ENCODE results near the gene PIK3CG. TPM values are rescaled to one million over a fixed set of nuclear protein-coding genes. Genes with fewer than 3 reads are reported as not detected.

The PIK3CG gene
- total and polyA plus RNA-seq, 8 donors, result 0.15 to 21.9 (median 3.1) TPM

GRCh38 chr7:106820321-106821217 lies 44.5 kb upstream of the PIK3CG start:
- DNase-seq, result no peak
- H3K9me3 ChIP-seq, result no peaks in the 10 kb centered on the region
- no peak for TF ChIP-seq POLR2A (IDR thresholded peaks at IDR 0.05)
- no peak for TF ChIP-seq EP300 (IDR thresholded peaks at IDR 0.05)
- TF ChIP-seq POLR2AphosphoS5 (IDR thresholded peaks at IDR 0.05), result no peak
- TF ChIP-seq, protein P1, sequence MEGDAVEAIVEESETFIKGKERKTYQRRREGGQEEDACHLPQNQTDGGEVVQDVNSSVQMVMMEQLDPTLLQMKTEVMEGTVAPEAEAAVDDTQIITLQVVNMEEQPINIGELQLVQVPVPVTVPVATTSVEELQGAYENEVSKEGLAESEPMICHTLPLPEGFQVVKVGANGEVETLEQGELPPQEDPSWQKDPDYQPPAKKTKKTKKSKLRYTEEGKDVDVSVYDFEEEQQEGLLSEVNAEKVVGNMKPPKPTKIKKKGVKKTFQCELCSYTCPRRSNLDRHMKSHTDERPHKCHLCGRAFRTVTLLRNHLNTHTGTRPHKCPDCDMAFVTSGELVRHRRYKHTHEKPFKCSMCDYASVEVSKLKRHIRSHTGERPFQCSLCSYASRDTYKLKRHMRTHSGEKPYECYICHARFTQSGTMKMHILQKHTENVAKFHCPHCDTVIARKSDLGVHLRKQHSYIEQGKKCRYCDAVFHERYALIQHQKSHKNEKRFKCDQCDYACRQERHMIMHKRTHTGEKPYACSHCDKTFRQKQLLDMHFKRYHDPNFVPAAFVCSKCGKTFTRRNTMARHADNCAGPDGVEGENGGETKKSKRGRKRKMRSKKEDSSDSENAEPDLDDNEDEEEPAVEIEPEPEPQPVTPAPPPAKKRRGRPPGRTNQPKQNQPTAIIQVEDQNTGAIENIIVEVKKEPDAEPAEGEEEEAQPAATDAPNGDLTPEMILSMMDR (IDR thresholded peaks at IDR 0.05), result no peak
- no peaks in the 10 kb centered on the region for H3K36me3 ChIP-seq
- WGBS, 5 donors, result 75 to 87% (median 82%) methylated on average over 4 of the region's 4 CpGs
- intact Hi-C loops (cut with DNase I; ENCODE audit: low total_unique reads), result no loop called here
- no peak overlapping the region for H3K27ac ChIP-seq
- H3K27me3 ChIP-seq, result no peaks in the 10 kb centered on the region
- no peak overlapping the region for H3K4me3 ChIP-seq
- H3K4me1 ChIP-seq, result no peaks in the 10 kb centered on the region

- intact Hi-C loops (cut with DNase I; ENCODE audit: low total_unique reads), result no loop called here
These were observed 41.5 kb upstream of the PIK3CG start for GRCh38 chr7:106823631-106824030.

DNA sequence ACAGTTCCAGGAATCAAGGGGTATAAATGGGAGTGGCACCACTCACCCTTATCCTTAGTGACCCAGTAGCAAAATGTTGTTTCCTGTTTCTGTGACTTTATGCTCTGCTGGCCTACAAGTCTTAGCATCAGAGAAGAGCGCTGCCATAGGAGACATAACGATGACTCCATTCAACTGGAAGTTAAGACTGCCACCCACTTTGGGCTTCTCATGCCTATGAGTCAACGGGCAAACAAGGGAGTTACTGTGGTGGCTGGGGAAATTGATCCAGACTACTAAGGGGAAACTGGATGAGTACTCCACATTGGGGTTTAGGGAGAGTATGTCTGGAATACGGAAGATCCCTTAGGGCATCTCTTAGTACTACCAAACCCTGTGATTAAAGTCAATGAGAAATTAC lies 40.6 kb upstream of the PIK3CG start:
- H3K4me3 ChIP-seq, result no peak overlapping the region
- TF ChIP-seq EP300 (IDR thresholded peaks at IDR 0.05), result no peak
- TF ChIP-seq, protein P1 (IDR thresholded peaks at IDR 0.05), result no peak
- no peak for TF ChIP-seq POLR2A (IDR thresholded peaks at IDR 0.05)
- TF ChIP-seq POLR2AphosphoS5 (IDR thresholded peaks at IDR 0.05), result no peak

More at GRCh38 chr7:106823631-106824030, 41.5 kb upstream of the PIK3CG start:
- Histone ChIP-seq H3K4me3 (no peak overlapping the region), H3K36me3 (no peaks in the 10 kb centered on the region), H3K4me1 (no peaks in the 10 kb centered on the region), H3K27ac (no peak overlapping the region), H3K27me3 (no peaks in the 10 kb centered on the region), H3K9me3 (no peaks in the 10 kb centered on the region)
- TF ChIP-seq, protein P1 (IDR thresholded peaks at IDR 0.05), result no peak
- TF ChIP-seq EP300 (IDR thresholded peaks at IDR 0.05) (no peak), POLR2AphosphoS5 (IDR thresholded peaks at IDR 0.05) (no peak), POLR2A (IDR thresholded peaks at IDR 0.05) (no peak)
- DNase-seq, result no peak

DNA sequence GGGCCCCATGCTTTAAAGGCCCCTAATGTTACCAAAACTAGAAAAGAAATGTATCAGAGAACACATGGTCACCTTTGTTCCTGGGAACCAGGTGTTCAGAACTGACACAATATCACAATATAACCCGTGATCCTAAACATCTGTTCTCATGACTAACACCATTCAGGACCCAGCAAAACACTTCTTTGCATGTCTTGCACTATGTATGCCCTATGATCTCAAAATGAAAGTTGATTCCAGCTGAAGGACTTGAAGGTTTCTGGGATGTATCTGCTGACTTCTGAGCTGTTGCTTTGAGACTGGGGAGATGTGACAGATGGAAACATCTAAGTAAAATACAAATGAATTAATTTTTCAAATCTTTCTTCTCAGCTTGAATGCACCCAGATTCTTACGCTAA lies 37.5 kb upstream of the PIK3CG start:
- TF ChIP-seq POLR2A (IDR thresholded peaks at IDR 0.05) (no peak), EP300 (IDR thresholded peaks at IDR 0.05) (no peak), POLR2AphosphoS5 (IDR thresholded peaks at IDR 0.05) (no peak)
- TF ChIP-seq, protein P1 (IDR thresholded peaks at IDR 0.05), result no peak
- intact Hi-C loops (cut with DNase I; ENCODE audit: low total_unique reads), result no loop called here
- Histone ChIP-seq H3K36me3 (no peaks in the 10 kb centered on the region), H3K4me3 (no peak overlapping the region), H3K27me3 (no peaks in the 10 kb centered on the region), H3K27ac (no peak overlapping the region), H3K4me1 (no peaks in the 10 kb centered on the region), H3K9me3 (peaks cover 0 to 15% (median 14%) of the 10 kb centered on the region in 4 donors)
- no peak for DNase-seq
- 70 to 82% (median 74%) methylated on average over 2 of the region's 2 CpGs for WGBS, 5 donors

More for the DNA sequence above, 40.6 kb upstream of the PIK3CG start:
- H3K4me1 ChIP-seq, result no peaks in the 10 kb centered on the region
- H3K36me3 ChIP-seq, result no peaks in the 10 kb centered on the region
- intact Hi-C loops (cut with DNase I; ENCODE audit: low total_unique reads), result no loop called here
- no peak overlapping the region for H3K27ac ChIP-seq
- H3K27me3 ChIP-seq, result no peaks in the 10 kb centered on the region
- no peak for DNase-seq
- 94 to 96% (median 95%) methylated on average over 4 of the region's 4 CpGs for WGBS, 5 donors
- H3K9me3 ChIP-seq, result peaks cover 0 to 5% (median 4%) of the 10 kb centered on the region in 4 donors

Data from stomach (tissue), 9 donors.